C4-2B (cell line): ENCODE measurements around the gene CPNE6.
A peak's percentile ranks its signal among the peaks of the same experiment; 100 is the strongest.

Source experiments
- CTCF ChIP-seq: fragments of 450-650 bp; conservative IDR thresholded peaks from 2 replicates; pipeline ENCODE4 v1.5.1; 2017; ENCODE audit warnings: mild to moderate bottlenecking
- ZFX ChIP-seq: fragments of 450-650 bp; IDR thresholded peaks from 2 replicates; pipeline ENCODE4 v1.6.1; 2017

GRCh38 chr14:24094841-24095270 lies 23.5 kb downstream of the CPNE6 start:
- no peak for TF ChIP-seq CTCF
- TF ChIP-seq ZFX = 0 out of 2 replicates have a peak, but pooled peaks have one; percentile 16
